Body of pancreas (tissue), 4 donors: ENCODE measurements around the gene ZFAND3.

ENCODE experiments used
- POLR2A ChIP-seq, 3 donors: fragments of 450-650 bp; IDR thresholded peaks; one replicate each; pipeline ENCODE4 v1.6.1; 2016; ENCODE audit warnings: antibody characterized with exemption in 3 of 3, mild to moderate bottlenecking in 2 of 3
- TF ChIP-seq, protein P1 (sequence below), 7 experiments: fragments of 450-650 bp in 4 of 7; fragments of 200-600 bp in 3 of 7; sonication (generic) in 3 of 7; IDR thresholded peaks; one replicate each; pipeline ENCODE4 v1.5.1; 2016 to 2019; ENCODE audit warnings: antibody characterized with exemption in 7 of 7

DNA sequence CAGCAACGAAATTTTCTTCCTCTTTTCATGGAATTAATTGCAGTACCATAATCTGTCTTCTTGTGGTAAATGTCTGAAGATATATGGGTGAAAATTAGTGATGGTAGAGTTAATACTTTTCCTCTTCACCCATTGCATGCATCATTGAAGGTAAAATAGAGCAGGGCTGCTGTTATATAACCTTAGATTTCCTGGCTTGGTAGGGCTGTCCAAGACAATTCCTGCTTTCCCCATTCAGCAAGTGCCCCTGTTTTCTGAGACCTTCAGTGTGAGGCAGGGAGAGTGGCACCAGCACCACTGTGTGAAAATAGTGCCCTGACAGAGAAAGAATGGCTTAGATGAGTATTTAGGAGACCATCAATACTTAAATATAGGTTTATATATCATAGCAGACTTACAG lies 202.0 kb downstream of the ZFAND3 start:
- TF ChIP-seq, protein P1, sequence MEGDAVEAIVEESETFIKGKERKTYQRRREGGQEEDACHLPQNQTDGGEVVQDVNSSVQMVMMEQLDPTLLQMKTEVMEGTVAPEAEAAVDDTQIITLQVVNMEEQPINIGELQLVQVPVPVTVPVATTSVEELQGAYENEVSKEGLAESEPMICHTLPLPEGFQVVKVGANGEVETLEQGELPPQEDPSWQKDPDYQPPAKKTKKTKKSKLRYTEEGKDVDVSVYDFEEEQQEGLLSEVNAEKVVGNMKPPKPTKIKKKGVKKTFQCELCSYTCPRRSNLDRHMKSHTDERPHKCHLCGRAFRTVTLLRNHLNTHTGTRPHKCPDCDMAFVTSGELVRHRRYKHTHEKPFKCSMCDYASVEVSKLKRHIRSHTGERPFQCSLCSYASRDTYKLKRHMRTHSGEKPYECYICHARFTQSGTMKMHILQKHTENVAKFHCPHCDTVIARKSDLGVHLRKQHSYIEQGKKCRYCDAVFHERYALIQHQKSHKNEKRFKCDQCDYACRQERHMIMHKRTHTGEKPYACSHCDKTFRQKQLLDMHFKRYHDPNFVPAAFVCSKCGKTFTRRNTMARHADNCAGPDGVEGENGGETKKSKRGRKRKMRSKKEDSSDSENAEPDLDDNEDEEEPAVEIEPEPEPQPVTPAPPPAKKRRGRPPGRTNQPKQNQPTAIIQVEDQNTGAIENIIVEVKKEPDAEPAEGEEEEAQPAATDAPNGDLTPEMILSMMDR (IDR thresholded peaks at IDR 0.05) = no peak
- no peak for TF ChIP-seq POLR2A (IDR thresholded peaks at IDR 0.05)
